PC-9 (cell line): ENCODE results near the gene PRRC2B. TPM values are rescaled to one million over a fixed set of nuclear protein-coding genes. Genes with fewer than 3 reads are reported as not detected.

Experiments used
- BruUV-seq: library from RNA; stranded (reverse); fragments of 400-500 nt; replicated peaks from 2 replicates; lab custom pipeline; 2021; lab: Mats Ljungman, UMichigan
- CTCF ChIA-PET: fragments of 300-600 bp; sonication (Branson Sonifier 250); formaldehyde crosslinking; loops from one replicate; lab custom pipeline; 2022; ENCODE audit warnings: antibody characterized with exemption; lab: Charles Lee
- POLR2A ChIA-PET: fragments of 300-600 bp; sonication (Branson Sonifier 250); formaldehyde crosslinking; loops from one replicate; lab custom pipeline; 2022; ENCODE audit warnings: antibody characterized with exemption; ENCODE audit not compliant: unreplicated experiment; lab: Charles Lee
- DNase-seq, 2 experiments: peaks; one replicate each; pipeline versions ENCODE4 v3.0.0 to v3.0.0-alpha.2; 2015 to 2022; ENCODE audit warnings: mixed read lengths in 1 of 2
- H2AFZ ChIP-seq: fragments of 200-600 bp; sonication (generic); 2 replicates; pipeline ENCODE4 v1.8.1; 2017; ENCODE audit warnings: antibody characterized with exemption
- H3F3A ChIP-seq: fragments of 200-600 bp; sonication (generic); 2 replicates; pipeline ENCODE4 v1.8.1; 2017; ENCODE audit warnings: antibody characterized with exemption, mild to moderate bottlenecking, low read depth; ENCODE audit not compliant: insufficient read depth
- H3K27ac ChIP-seq: fragments of 200-600 bp; sonication (generic); 2 replicates; pipeline ENCODE4 v1.6.1; 2016; ENCODE audit warnings: mixed run types
- H3K27me3 ChIP-seq: fragments of 200-600 bp; sonication (generic); 2 replicates; pipeline ENCODE4 v1.6.1; 2016; ENCODE audit warnings: low read depth, mixed run types; ENCODE audit not compliant: insufficient read depth
- H3K36me3 ChIP-seq: fragments of 200-600 bp; sonication (generic); 2 replicates; pipeline ENCODE4 v1.6.1; 2016; ENCODE audit warnings: low read depth, mixed run types
- H3K4me1 ChIP-seq: fragments of 200-600 bp; sonication (generic); replicated peaks from 2 replicates; pipeline ENCODE4 v1.6.1; 2016; ENCODE audit warnings: mixed run types; ENCODE audit not compliant: insufficient read depth
- H3K4me2 ChIP-seq: fragments of 200-600 bp; sonication (generic); 2 replicates; pipeline ENCODE4 v1.6.1; 2017; ENCODE audit warnings: mixed run types
- H3K4me3 ChIP-seq: fragments of 200-600 bp; sonication (generic); 2 replicates; pipeline ENCODE4 v1.6.1; 2016; ENCODE audit warnings: mixed run types
- H3K79me2 ChIP-seq: fragments of 200-600 bp; sonication (generic); 2 replicates; pipeline ENCODE4 v1.6.1; 2017; ENCODE audit warnings: low read depth, mixed run types
- H3K9me2 ChIP-seq: fragments of 200-600 bp; sonication (generic); 2 replicates; pipeline ENCODE4 v1.8.1; 2017; ENCODE audit warnings: mild to moderate bottlenecking; ENCODE audit not compliant: insufficient read depth
- H3K9me3 ChIP-seq: fragments of 200-600 bp; sonication (generic); 2 replicates; pipeline ENCODE4 v1.8.1; 2016; ENCODE audit warnings: low read depth; ENCODE audit not compliant: insufficient read depth
- H4K20me1 ChIP-seq: fragments of 200-600 bp; sonication (generic); 2 replicates; pipeline ENCODE4 v1.8.1; 2017; ENCODE audit not compliant: insufficient read depth
- EZH2 ChIP-seq: fragments of 200-600 bp; sonication (generic); IDR thresholded peaks from 2 replicates; pipeline ENCODE4 v1.8.0; 2017; ENCODE audit warnings: antibody characterized with exemption, low read depth
- intact Hi-C: fragments of 100-400 bp; cut with micrococcal nuclease; formaldehyde crosslinking; loops from one replicate; pipeline ENCODE4 v1.10.0; 2022; ENCODE audit not compliant: unreplicated experiment
- total RNA-seq: library from RNA; stranded (reverse); gene quantifications from 2 replicates; pipeline ENCODE4 v1.2.3, GENCODE V29; 2021
- TF ChIP-seq, protein P1 (sequence below): fragments of 200-600 bp; sonication (generic); conservative IDR thresholded peaks from 2 replicates; pipeline ENCODE4 v1.6.1; 2017; ENCODE audit warnings: mixed run types, antibody characterized with exemption, mild to moderate bottlenecking, moderate library complexity

PRRC2B gene
- total RNA-seq, 1 experiment from 2014 or later, result 361 TPM

GRCh38 chr9:131436865-131437271 is 43.0 kb downstream of the PRRC2B start:
- H3K27ac ChIP-seq, result no peak overlapping the region
- no peaks in the 10 kb centered on the region for H3K27me3 ChIP-seq
- no peak overlapping the region for H2AFZ ChIP-seq
- ChIA-PET POLR2A (no interaction called here), CTCF (no interaction called here)
- H3K79me2 ChIP-seq, result peaks cover 50% of the 10 kb centered on the region
- no peaks in the 10 kb centered on the region for H3K4me1 ChIP-seq
- H3K9me2 ChIP-seq, result no peaks in the 10 kb centered on the region
- H3K9me3 ChIP-seq, result no peaks in the 10 kb centered on the region
- no peak overlapping the region for H3K4me3 ChIP-seq
- no peak for DNase-seq
- TF ChIP-seq, protein P1, sequence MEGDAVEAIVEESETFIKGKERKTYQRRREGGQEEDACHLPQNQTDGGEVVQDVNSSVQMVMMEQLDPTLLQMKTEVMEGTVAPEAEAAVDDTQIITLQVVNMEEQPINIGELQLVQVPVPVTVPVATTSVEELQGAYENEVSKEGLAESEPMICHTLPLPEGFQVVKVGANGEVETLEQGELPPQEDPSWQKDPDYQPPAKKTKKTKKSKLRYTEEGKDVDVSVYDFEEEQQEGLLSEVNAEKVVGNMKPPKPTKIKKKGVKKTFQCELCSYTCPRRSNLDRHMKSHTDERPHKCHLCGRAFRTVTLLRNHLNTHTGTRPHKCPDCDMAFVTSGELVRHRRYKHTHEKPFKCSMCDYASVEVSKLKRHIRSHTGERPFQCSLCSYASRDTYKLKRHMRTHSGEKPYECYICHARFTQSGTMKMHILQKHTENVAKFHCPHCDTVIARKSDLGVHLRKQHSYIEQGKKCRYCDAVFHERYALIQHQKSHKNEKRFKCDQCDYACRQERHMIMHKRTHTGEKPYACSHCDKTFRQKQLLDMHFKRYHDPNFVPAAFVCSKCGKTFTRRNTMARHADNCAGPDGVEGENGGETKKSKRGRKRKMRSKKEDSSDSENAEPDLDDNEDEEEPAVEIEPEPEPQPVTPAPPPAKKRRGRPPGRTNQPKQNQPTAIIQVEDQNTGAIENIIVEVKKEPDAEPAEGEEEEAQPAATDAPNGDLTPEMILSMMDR, result no peak
- H3F3A ChIP-seq, result peaks cover 61% of the 10 kb centered on the region
- intact Hi-C loops, result no loop called here
- H3K36me3 ChIP-seq, result peaks cover 36% of the 10 kb centered on the region
- H4K20me1 ChIP-seq, result peaks cover 73% of the 10 kb centered on the region
- H3K4me2 ChIP-seq, result no peak overlapping the region
- no TSS peak for BruUV-seq

- H3K9me2 ChIP-seq, result no peaks in the 10 kb centered on the region
- no peak overlapping the region for H3K4me3 ChIP-seq
- POLR2A ChIA-PET, result no interaction called here
- peaks cover 60% of the 10 kb centered on the region for H4K20me1 ChIP-seq
- H3K4me1 ChIP-seq, result no peaks in the 10 kb centered on the region
- no peak overlapping the region for H2AFZ ChIP-seq
- no peak overlapping the region for H3K27ac ChIP-seq
- no peak overlapping the region for H3K4me2 ChIP-seq
- intact Hi-C loops, result no loop called here
- peaks cover 57% of the 10 kb centered on the region for H3F3A ChIP-seq
- BruUV-seq, result no TSS peak
- no peak for DNase-seq
- H3K27me3 ChIP-seq, result no peaks in the 10 kb centered on the region
- TF ChIP-seq, protein P1, result no peak
- no peak for TF ChIP-seq EZH2
- CTCF ChIA-PET, result interaction anchor here (0.5 kb wide), 1 partner anchor 26 kb away, joined by 4 read pairs; no protein-coding TSS in a partner anchor
- H3K9me3 ChIP-seq, result no peaks in the 10 kb centered on the region
- H3K79me2 ChIP-seq, result peaks cover 36% of the 10 kb centered on the region
- H3K36me3 ChIP-seq, result peaks cover 36% of the 10 kb centered on the region
Observed at GRCh38 chr9:131438190-131438589, 44.3 kb downstream of the PRRC2B start.

DNA sequence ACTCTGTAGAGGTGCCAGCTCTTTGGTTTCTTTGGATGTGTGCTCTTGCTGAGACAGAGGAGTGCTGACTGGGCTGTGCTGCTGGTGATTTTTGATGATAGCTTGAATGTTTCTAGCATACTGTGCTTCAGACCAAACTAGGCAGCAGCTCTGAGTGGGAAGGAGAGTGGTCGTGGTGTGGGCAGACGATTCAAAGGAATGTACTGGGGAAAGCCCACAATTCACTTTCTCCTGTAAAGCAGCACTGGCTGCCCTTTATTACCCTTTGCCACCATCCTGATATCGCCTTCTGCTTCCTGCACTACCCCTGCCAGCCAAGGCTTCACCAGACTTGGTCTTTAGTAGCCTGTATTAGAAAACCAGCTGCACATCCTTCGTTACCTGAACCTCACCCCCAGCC is 45.3 kb downstream of the PRRC2B start:
- no peak for DNase-seq
- POLR2A ChIA-PET, result no interaction called here
- BruUV-seq, result no TSS peak
- H3K27me3 ChIP-seq, result no peaks in the 10 kb centered on the region
- no peak overlapping the region for H2AFZ ChIP-seq
- no peaks in the 10 kb centered on the region for H3K4me1 ChIP-seq
- TF ChIP-seq, protein P1, result no peak
- TF ChIP-seq EZH2, result no peak
- H3F3A ChIP-seq, result peaks cover 60% of the 10 kb centered on the region
- peaks cover 29% of the 10 kb centered on the region for H3K79me2 ChIP-seq
- H3K4me2 ChIP-seq, result no peak overlapping the region
- no peaks in the 10 kb centered on the region for H3K9me3 ChIP-seq
- CTCF ChIA-PET, result no interaction called here
- H3K4me3 ChIP-seq, result no peak overlapping the region
- no peaks in the 10 kb centered on the region for H3K9me2 ChIP-seq
- H3K27ac ChIP-seq, result no peak overlapping the region
- H4K20me1 ChIP-seq, result peaks cover 50% of the 10 kb centered on the region
- intact Hi-C loops, result no loop called here
- H3K36me3 ChIP-seq, result peaks cover 36% of the 10 kb centered on the region
